Sciatic nerve (tissue), 2 donors: ENCODE data around the gene PITPNC1. TPM values are rescaled to one million over a fixed set of nuclear protein-coding genes. Genes with fewer than 3 reads are reported as not detected.
A peak's percentile ranks its signal among the peaks of the same experiment; 100 is the strongest.
"Not testable (repeated sequence)": the region's sequence is repeated elsewhere in the genome, so short reads cannot be mapped to it uniquely, and the experiment has no call there.

Experiments used
- ATAC-seq: fragments of 200-7000 bp; cut with Tn5 transposase; one replicate; pipeline ENCODE4 v1.9.1; 2020; ENCODE audit warnings: mild to moderate bottlenecking, moderate library complexity
- DNase-seq: peaks from one replicate; pipeline ENCODE4 v3.0.0-alpha.2; 2020; ENCODE audit warnings: low spot score
- intact Hi-C: fragments of 100-400 bp; cut with DNase I; formaldehyde crosslinking; loops from one replicate; pipeline ENCODE4 v1.14.2; 2022
- total RNA-seq: library from RNA; stranded (reverse); fragmentation: NEBNext Ultra II Directional; extraction: Animal tissue kit (Norgen Biotek cat#: 25700); gene quantifications from one replicate; pipeline ENCODE4 v1.2.1, GENCODE V29; 2021
- donor health status: DM: no; HTN: no; CAD: no.
- donor health status: DM: no; HTN: no; CAD: no.

The PITPNC1 gene
- total RNA-seq, 1 donor from 2014 or later = 27.9 TPM

GRCh38 chr17:67365738-67366192 lies 11.3 kb upstream of the PITPNC1 start:
- DNase-seq (no peak), ATAC-seq (peak; percentile 32)
- intact Hi-C loops = no loop called here

DNA sequence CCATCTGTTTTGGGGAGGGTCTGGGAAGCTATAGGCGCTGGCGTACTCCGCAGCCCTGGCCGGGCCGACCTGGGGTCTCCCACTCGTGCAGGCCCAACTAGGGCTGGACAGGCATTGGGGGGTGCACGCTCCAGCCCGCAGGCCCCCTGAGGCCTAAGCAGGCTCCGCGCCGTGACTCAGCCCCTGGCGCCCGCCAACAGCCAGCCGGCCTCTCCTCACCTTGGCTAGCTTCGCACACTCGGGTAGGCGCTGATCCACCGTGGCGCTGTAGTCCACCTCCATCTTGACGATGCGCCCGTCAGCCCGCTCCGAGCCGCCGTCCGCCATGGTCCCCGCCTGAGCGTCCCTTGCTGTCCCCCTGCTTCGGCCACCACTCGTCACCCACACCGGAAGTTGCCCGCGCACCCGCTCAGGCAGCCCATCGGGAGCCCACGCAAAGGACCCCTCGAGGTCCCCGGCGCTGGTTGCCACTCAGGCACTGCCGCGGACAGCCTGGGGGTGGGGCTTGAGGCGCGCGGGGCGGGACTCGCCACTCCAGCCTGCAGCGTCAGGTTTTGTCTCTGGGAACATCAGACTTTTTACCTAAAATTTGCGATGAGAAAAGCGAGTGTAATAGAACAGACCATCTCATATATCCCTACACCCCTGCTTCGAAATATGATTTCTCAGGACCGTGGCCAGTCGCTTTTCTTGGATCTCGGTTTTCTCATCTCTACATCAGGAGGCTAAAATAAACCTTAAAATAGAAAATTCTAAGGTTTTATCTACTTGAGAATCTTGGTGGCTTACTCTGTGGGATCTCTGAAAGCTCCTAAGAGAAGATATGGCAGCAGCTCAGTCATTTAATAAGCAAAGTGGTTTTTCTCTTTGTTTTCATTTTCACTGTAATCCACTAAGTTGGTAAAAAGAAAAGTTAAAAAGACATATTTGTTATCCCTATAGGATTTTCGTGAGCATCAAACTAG lies 10.6 kb upstream of the PITPNC1 start, which contains the start of gene PSMD12:
PSMD12 (minus strand) TSS at position 385 of the 965 bp plus-strand sequence; CDS start at position 327, 58 bp downstream.
- intact Hi-C loops = no loop called here
- peak; percentile 95 for DNase-seq
- peak; percentile 99 for ATAC-seq

- intact Hi-C loops = no loop called here
- no peak for ATAC-seq
- DNase-seq = no peak
Measured at GRCh38 chr17:67369676-67370075, 7.4 kb upstream of the PITPNC1 start.

DNA sequence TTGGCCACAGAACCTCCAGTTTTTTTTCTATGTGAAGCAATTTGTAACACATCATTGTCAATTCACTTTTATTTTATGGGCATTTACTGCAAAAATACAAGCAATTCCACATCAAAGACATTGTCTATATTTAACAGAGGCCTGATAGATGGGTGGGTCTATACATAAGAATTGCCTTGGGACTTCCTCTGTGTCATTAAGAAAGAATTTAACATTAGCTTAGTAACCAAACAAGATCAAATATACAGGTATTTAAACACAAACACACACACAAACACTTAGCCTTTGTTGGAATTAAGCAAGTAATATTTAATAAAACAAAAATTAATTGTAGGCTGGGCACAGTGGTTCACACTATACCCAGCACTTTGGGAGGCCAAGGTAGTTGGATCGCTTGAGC lies 4.3 kb upstream of the PITPNC1 start:
- no peak for DNase-seq
- no peak for ATAC-seq
- intact Hi-C loops = no loop called here

DNA sequence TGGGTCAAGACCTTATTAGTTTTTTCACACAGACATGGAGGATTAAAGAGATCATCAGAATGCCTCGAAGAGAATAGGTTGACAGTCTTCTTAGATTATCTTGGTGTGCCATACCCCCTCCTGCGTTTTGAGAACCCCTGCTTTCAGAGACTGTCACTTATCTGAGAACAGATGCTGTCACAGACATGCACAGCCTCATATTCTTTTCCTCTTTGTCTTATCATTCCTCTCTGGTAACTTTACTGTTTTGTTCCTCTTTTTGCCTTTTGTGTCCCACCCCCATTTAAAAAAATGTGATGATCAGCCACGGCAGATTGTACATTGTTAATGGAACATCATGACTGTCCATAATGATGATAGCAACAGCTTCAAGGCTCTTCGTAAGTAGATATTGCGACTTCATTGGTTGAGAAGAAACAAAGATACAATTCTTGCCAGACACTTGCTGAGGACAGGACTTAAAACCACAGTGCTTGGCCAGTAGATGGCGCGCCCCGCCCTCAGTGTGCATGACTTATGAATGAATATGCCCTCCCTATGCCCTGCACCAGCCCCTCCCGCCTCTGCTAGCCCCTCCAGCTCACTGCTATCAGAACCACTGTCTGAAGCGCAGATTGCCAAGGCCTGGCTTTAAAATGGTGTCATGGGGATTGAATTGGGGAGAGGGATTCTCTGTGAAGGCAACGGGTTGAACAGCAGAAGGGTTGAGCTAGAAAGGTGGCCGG lies 2.6 kb upstream of the PITPNC1 start:
- DNase-seq (peak; percentile 91), ATAC-seq (peak; percentile 63)
- intact Hi-C loops = loop anchor here (5.0 kb wide), 1 partner anchor 313 kb away; no protein-coding TSS in a partner anchor

- ATAC-seq (no peak), DNase-seq (no peak)
- intact Hi-C loops = loop anchor here (5.0 kb wide), 1 partner anchor 312 kb away; no protein-coding TSS in a partner anchor
Measured at GRCh38 chr17:67375054-67375427, 2.0 kb upstream of the PITPNC1 start.

DNA sequence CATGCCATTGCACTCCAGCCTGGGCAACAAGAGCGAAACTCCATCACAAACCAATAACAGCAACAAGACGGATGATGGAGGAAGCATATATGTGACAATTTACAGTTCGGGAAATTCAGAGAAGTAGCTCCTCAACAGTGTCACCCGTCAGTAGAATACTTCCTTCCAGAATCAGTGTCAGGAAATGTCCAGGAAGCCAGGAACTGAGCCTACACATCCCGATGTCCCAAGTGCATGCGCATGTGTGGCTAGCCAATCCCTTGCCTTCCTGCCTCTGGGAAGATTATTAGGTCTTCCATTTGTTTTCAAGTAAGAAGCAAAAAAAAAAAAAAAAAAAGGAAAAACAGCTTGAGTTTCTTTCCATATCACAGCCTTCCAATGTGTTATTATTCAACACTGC lies 1.4 kb upstream of the PITPNC1 start:
- DNase-seq (no peak), ATAC-seq (no peak)
- intact Hi-C loops = loop anchor here (5.0 kb wide), 1 partner anchor 312 kb away; no protein-coding TSS in a partner anchor

DNA sequence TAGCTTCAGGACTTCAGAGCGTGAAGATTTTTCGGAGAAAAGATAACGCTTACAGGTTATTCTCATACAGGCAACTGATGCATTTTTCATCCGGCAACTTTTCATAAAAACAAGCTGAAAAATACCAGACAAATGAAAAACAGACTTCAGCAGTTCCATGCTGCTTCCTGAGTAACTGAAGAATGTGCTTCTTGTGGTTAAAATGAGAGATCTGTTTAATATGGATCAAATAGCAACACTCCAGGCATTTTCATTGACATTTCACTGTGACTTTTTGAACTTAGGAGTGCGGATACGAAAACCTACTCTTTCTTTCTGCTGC lies 705 bp upstream of the PITPNC1 start:
- intact Hi-C loops = loop anchor here (5.0 kb wide), 1 partner anchor 311 kb away; no protein-coding TSS in a partner anchor
- no peak for DNase-seq
- ATAC-seq = no peak

GRCh38 chr17:67377488-67378453 lies 690 bp downstream of the PITPNC1 start:
- intact Hi-C loops = loop anchor here (5.0 kb wide), 1 partner anchor 310 kb away; no protein-coding TSS in a partner anchor
- peak; percentile 75 for DNase-seq
- peak; percentile 5 for ATAC-seq

DNA sequence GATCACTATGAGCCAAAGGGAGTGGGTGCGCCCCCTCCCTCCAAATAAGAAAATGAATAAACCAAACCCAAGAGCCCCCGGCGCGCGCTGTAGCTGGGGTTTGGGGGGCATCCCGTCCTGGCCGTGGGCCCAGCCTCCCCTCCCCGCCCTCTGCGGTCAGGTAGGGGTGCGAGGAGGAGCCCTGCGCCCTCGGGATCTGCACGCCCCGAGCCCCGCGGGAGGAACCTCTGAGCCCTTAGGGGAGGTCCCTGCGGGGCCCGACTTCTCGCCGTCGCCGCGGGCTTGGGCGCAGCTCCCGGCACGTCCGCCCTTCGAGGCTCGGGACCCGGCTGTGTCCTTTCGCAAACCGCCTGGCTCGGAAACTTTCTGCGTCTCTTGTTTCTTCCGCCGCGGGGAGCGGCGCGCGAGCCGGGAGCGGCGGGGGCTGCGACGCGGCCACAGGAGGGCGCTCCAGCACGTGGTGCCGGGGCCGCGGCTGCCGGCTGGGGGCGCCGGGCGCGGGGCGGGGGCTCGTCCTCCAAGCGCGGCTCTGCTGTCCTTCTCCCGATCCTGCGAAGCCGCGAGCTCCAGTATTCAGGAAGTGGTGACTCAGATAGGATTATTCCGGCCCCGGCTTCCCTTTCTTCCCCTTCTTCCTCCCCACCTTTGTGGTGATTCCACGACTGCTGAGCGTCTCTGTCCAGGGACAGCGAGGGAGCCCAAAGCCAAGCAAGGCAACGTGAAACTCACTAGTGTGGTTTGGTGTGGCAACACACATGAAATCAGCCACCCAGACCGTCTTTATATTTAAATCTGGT lies 1.6 kb downstream of the PITPNC1 start:
- ATAC-seq (peak; percentile 40), DNase-seq (peak; percentile 86)
- intact Hi-C loops = loop anchor here (5.0 kb wide), 1 partner anchor 309 kb away; no protein-coding TSS in a partner anchor

DNA sequence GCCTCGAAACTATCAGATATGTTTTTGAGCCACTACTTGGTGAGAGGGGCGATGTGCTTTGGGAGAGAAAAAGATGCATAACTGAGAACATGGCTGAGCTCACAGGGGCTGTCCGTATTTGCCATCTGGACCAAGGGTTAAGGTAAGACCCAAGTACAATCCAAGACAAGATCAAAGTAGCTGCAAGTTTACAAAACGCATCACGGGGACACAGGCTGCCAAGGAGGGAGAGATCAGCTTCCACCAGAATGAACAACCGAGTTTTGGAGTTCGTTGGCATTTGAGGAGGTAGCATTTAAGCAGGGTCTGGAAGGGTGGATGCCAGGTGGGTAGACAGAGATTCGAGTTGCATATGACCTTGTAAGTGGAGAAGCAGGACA lies 2.2 kb downstream of the PITPNC1 start:
- no peak for ATAC-seq
- no peak for DNase-seq
- intact Hi-C loops = loop anchor here (5.0 kb wide), 1 partner anchor 308 kb away; no protein-coding TSS in a partner anchor

DNA sequence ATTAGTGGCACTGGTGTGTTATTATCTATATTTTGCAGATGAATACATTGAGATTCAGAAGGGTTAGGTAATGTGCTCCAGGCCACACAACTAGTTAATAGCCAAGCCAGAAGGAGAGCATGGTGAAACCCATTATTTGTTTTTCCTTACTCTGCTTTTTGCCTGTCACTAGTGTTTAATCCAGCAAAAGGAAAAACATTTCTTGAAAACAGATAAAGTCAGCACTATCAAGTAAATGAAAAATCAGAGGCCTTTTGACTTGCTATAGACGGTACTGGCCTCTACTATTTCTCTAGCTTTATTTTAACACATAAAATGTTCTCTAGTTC lies 4.8 kb downstream of the PITPNC1 start:
- no peak for DNase-seq
- intact Hi-C loops = no loop called here
- ATAC-seq = no peak

- intact Hi-C loops = no loop called here
Measured at GRCh38 chr17:67385122-67385988, 8.3 kb downstream of the PITPNC1 start.

DNA sequence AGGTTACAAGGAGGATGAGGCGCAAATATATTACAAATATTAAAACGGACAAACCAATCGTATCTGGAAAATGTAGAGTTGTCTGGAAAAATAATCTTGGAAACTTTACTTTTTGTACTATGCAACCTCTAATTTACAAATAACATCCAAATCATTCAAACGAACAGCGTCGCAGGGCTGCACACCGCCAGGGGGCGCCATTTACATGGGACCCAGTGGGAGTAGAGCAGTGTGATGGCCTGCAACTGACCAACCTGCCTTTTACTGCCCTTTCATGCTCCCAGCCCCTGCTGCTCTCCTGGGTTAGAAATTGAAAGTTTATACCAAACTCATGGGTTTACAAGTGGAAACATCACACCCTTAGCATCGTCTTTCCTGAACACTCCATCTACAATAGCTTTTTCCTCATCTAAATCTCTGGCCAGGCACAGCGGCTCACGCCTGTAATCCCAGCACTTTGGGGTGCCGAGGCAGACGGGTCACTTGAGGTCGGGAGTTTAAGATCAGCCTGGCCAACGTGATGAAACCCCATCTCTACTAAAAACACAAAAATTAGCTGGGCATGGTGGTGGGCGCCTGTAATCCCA lies 10.0 kb downstream of the PITPNC1 start:
- ATAC-seq = peak; percentile 42
- intact Hi-C loops = no loop called here

More at GRCh38 chr17:67385122-67385988, 8.3 kb downstream of the PITPNC1 start:
- DNase-seq = no peak
- no peak for ATAC-seq

GRCh38 chr17:67388536-67388935 lies 11.5 kb downstream of the PITPNC1 start:
- ATAC-seq, intact Hi-C loops, DNase-seq: not testable (repeated sequence)

More for the DNA sequence above, 10.0 kb downstream of the PITPNC1 start:
- DNase-seq = peak; percentile 69

DNA sequence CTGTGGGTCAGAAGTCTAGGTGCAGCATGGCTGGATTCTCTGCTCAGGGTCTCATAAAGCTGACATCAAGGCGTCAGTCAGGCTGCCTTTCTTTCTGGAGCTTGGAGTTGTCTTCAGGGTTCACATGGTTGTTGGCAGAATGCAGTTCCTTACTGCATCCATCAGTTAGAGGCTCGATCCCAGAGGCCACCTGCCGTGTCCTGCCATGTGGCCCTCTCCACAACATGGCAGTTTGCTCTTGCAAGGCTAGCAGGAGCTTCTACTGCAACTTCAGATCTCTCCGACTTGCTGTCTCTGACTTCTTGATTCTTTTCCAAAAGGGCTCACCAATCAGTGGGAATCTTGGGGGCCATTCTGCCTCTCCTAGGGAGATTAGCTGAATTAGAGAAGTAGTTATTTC lies 11.9 kb downstream of the PITPNC1 start:
- ATAC-seq (no peak), DNase-seq (no peak)
- intact Hi-C loops = no loop called here
